T-helper 2 cell treated with Interferon-gamma antibody and Interleukin-4, amounts not matched to agents 100 ng/mL and 5 ng/mL, for 36 hours (primary cell): Measurements from ENCODE around the gene S100A11. TPM values are rescaled to one million over a fixed set of nuclear protein-coding genes. Genes with fewer than 3 reads are reported as not detected.
"Not testable (repeated sequence)": the region's sequence is repeated elsewhere in the genome, so short reads cannot be mapped to it uniquely, and the experiment has no call there.

Experiments used
- intact Hi-C: fragments of 100-400 bp; cut with micrococcal nuclease; formaldehyde crosslinking; loops from one replicate; pipeline ENCODE4 v1.15.1; 2023
- total RNA-seq: library from RNA; stranded (reverse); gene quantifications from 2 replicates; pipeline ENCODE4 v1.2.3, GENCODE V29; 2022

The S100A11 gene
- total RNA-seq: 475 and 488 TPM in 2 replicates

GRCh38 chr1:152036267-152037216 is at the start of gene S100A11:
Gene S100A11, minus strand, starts transcription at chr1:152037004. Its CDS starts 89 bp downstream, at chr1:152036915.
- intact Hi-C loops: no loop called here

GRCh38 chr1:152084853-152085252 is 48.0 kb upstream of the S100A11 start:
- intact Hi-C loops: no loop called here

GRCh38 chr1:152081026-152081425 is 44.2 kb upstream of the S100A11 start:
- intact Hi-C loops: not testable (repeated sequence)

GRCh38 chr1:152080494-152080893 is 43.7 kb upstream of the S100A11 start:
- intact Hi-C loops: not testable (repeated sequence)

- intact Hi-C loops: no loop called here
Measured at GRCh38 chr1:152078831-152079441, 42.1 kb upstream of the S100A11 start.

- intact Hi-C loops: no loop called here
Measured at GRCh38 chr1:152072311-152072710, 35.5 kb upstream of the S100A11 start.

- intact Hi-C loops: no loop called here
Measured at GRCh38 chr1:152071123-152071522, 34.3 kb upstream of the S100A11 start.

GRCh38 chr1:152067929-152068328 is 31.1 kb upstream of the S100A11 start:
- intact Hi-C loops: no loop called here

GRCh38 chr1:152067150-152067549 is 30.3 kb upstream of the S100A11 start:
- intact Hi-C loops: no loop called here

- intact Hi-C loops: no loop called here
Measured at GRCh38 chr1:152061952-152062351, 25.1 kb upstream of the S100A11 start.

- intact Hi-C loops: loop anchor here (2.0 to 5.0 kb wide), 2 partner anchors 59 to 291 kb away; no protein-coding TSS in a partner anchor
Measured at GRCh38 chr1:152053375-152053774, 16.6 kb upstream of the S100A11 start.

GRCh38 chr1:152052606-152053005 is 15.8 kb upstream of the S100A11 start:
- intact Hi-C loops: loop anchor here (1.0 to 5.0 kb wide), 3 partner anchors 60 to 292 kb away; no protein-coding TSS in a partner anchor

GRCh38 chr1:152050886-152051675 is 14.3 kb upstream of the S100A11 start:
- intact Hi-C loops: loop anchor here (2.0 to 5.0 kb wide), 2 partner anchors 61 to 410 kb away; no protein-coding TSS in a partner anchor

GRCh38 chr1:152049291-152050083 is 12.7 kb upstream of the S100A11 start:
- intact Hi-C loops: loop anchor here (2.0 to 5.0 kb wide), 2 partner anchors 63 to 411 kb away; no protein-coding TSS in a partner anchor

- intact Hi-C loops: loop anchor here (1.0 kb wide), 1 partner anchor 13 kb away; no protein-coding TSS in a partner anchor
Measured at GRCh38 chr1:152048416-152049009, 11.7 kb upstream of the S100A11 start.

GRCh38 chr1:152047730-152048415 is 11.1 kb upstream of the S100A11 start:
- intact Hi-C loops: loop anchor here (1.0 kb wide), 1 partner anchor 13 kb away; no protein-coding TSS in a partner anchor

- intact Hi-C loops: no loop called here
Measured at GRCh38 chr1:152047413-152047729, 10.6 kb upstream of the S100A11 start.

GRCh38 chr1:152044386-152044785 is 7.6 kb upstream of the S100A11 start:
- intact Hi-C loops: no loop called here

GRCh38 chr1:152043870-152044269 is 7.1 kb upstream of the S100A11 start:
- intact Hi-C loops: no loop called here
